ENCODE results near the gene JPH3. TPM values are rescaled to one million over a fixed set of nuclear protein-coding genes. Genes with fewer than 3 reads are reported as not detected.

Gene JPH3
- total RNA-seq, 2 experiments from 2014 or later, result not detected

DNA sequence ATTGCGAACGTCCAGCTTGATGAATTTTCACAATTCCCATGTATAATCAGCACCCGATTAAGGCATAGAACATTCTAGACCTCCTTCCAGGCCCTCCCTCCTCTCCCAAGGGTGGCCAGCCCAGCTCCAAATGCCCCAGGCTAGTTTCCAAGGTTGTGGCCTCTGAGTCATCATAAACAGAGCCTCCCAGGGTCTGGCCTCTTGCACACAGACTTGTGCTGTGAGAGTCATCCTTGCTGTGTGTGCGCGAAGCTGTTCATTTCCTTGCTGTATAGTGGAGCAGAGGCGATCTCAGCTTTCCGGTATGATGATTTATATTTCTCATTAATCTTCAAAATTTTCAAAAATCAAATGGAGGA lies 20.5 kb upstream of the JPH3 start:
- no peak overlapping the region for H3K27ac Mint-ChIP-seq
- no peaks in the 10 kb centered on the region for H3K9me3 Mint-ChIP-seq
- no peak overlapping the region for H3K4me3 Mint-ChIP-seq
- DNase-seq, result no peak
- H3K27me3 Mint-ChIP-seq, result peaks cover 13% of the 10 kb centered on the region
- H3K36me3 Mint-ChIP-seq (ENCODE audit: low read depth), result no peaks in the 10 kb centered on the region
- no peaks in the 10 kb centered on the region for H3K4me1 Mint-ChIP-seq
- ChIA-PET POLR2A (no interaction called here), CTCF (interaction anchor here (0.6 to 1.0 kb wide), 3 partner anchors 10 to 55 kb away, joined by 3 read pairs; no protein-coding TSS in a partner anchor)

GRCh38 chr16:87582216-87582965 lies 19.9 kb upstream of the JPH3 start:
- no peaks in the 10 kb centered on the region for H3K9me3 Mint-ChIP-seq
- no peaks in the 10 kb centered on the region for H3K4me1 Mint-ChIP-seq
- POLR2A ChIA-PET, result no interaction called here
- no peaks in the 10 kb centered on the region for H3K36me3 Mint-ChIP-seq (ENCODE audit: low read depth)
- DNase-seq, result no peak
- H3K27ac Mint-ChIP-seq, result no peak overlapping the region
- H3K4me3 Mint-ChIP-seq, result no peak overlapping the region
- H3K27me3 Mint-ChIP-seq, result peaks cover 13% of the 10 kb centered on the region
- CTCF ChIA-PET, result interaction anchor here (0.6 to 1.0 kb wide), 2 partner anchors 10 to 14 kb away, joined by 3 read pairs; no protein-coding TSS in a partner anchor

DNA sequence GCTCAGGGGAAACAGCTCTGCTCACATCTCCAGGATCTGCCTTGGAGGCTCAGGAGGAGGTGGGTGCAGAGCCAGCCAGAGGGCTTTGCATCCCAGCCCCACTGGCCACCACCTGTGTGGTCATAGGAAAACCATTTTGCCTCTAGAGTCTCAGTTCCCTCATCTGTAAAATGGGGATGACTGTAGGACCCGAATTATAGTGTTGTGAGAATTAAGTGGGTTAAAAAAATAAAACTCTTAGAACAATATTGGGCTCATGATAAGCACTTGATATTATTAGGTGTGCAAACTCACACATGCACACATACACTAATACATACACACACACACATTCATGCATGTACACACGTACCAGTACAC lies 19.4 kb upstream of the JPH3 start:
- Mint-ChIP-seq H3K4me1 (no peaks in the 10 kb centered on the region), H3K4me3 (no peak overlapping the region), H3K36me3 (ENCODE audit: low read depth) (no peaks in the 10 kb centered on the region), H3K27ac (no peak overlapping the region), H3K9me3 (no peaks in the 10 kb centered on the region), H3K27me3 (peaks cover 13% of the 10 kb centered on the region)
- POLR2A ChIA-PET, result no interaction called here
- CTCF ChIA-PET, result no interaction called here
- DNase-seq, result no peak

DNA sequence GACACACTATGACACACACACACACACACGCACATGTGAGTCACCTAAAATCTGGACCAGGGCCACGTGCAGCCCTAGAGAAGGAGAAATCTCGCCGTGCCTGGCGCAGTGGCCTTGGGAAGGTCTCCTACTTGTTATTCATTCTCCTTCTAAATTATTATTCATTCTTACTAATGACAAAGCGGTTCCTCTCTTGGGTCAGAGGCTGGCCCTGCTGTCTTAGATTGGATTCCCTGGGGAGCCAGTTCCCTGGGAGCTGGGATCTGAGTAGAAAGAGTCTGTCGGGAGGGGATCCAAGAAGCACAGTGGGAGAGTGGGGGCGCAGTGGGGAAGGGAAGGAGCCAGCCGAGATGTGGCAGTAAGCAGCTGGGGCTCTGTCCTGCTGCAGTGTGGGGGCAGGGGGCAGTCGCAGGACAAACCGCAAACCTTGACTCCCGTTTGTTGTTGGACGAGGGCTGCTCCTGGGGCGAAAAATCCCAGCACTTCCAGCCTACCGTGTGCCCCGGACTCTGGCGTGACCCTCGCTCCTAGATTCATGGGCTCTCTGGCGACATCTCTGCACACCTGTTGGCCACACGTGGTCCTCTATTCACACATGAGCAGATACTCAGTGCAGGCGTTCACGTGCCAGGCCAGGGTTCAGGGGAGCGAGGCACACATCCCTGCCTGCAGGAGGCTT lies 18.7 kb upstream of the JPH3 start:
- Mint-ChIP-seq H3K9me3 (no peaks in the 10 kb centered on the region), H3K4me1 (no peaks in the 10 kb centered on the region), H3K27me3 (peaks cover 13% of the 10 kb centered on the region), H3K4me3 (no peak overlapping the region), H3K27ac (no peak overlapping the region), H3K36me3 (ENCODE audit: low read depth) (no peaks in the 10 kb centered on the region)
- POLR2A ChIA-PET, result no interaction called here
- CTCF ChIA-PET, result no interaction called here
- no peak for DNase-seq

DNA sequence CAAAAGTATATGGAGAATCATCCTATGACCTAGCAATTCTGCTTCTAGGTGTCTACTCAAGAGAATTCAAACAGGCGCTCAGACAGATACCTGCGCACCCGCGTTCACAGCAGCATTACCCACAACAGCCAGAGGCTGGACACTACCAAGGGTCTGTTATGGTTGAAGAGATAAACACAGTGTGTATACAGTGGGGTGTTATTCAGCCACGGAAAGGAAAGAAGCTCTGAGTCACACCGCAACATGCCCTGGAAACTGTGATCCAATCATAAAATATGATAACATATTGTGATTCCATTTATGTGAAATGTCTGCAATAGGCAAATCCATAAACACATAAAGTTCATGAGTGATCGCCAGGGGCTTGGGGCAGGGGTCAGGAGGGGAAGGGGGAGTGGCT lies 18.0 kb upstream of the JPH3 start:
- peaks cover 16% of the 10 kb centered on the region for H3K27me3 Mint-ChIP-seq
- POLR2A ChIA-PET, result no interaction called here
- no peak for DNase-seq
- H3K27ac Mint-ChIP-seq, result no peak overlapping the region
- H3K4me3 Mint-ChIP-seq, result no peak overlapping the region
- CTCF ChIA-PET, result no interaction called here
- H3K36me3 Mint-ChIP-seq (ENCODE audit: low read depth), result no peaks in the 10 kb centered on the region
- H3K9me3 Mint-ChIP-seq, result no peaks in the 10 kb centered on the region
- H3K4me1 Mint-ChIP-seq, result no peaks in the 10 kb centered on the region

DNA sequence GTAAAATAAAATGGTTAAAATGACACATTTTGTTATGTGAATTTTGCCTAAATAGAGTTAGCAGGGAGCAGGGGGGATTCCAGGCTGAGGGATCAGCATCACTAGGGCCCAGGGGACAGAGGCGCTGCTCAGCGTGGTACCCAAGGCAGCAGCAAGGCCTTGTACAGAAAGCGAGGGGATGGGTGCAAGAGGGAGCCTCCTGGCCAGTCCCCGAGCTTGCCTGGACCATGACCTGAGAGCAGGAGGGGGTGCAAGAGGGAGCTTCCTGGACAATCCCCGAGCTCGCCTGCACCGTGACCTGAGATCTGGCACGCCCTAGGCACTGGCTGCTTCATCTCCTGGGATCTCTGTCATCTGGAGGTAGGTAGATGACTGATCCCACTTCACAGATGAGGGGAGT lies 17.3 kb upstream of the JPH3 start:
- CTCF ChIA-PET, result no interaction called here

GRCh38 chr16:87585442-87586200 lies 16.7 kb upstream of the JPH3 start:
- Mint-ChIP-seq H3K27ac (no peak overlapping the region), H3K4me1 (no peaks in the 10 kb centered on the region), H3K36me3 (ENCODE audit: low read depth) (no peaks in the 10 kb centered on the region), H3K9me3 (no peaks in the 10 kb centered on the region), H3K27me3 (peaks cover 19% of the 10 kb centered on the region), H3K4me3 (no peak overlapping the region)
- ChIA-PET POLR2A (no interaction called here), CTCF (no interaction called here)
- DNase-seq, result no peak

More for the DNA sequence above, 17.3 kb upstream of the JPH3 start:
- Mint-ChIP-seq H3K4me1 (no peaks in the 10 kb centered on the region), H3K4me3 (no peak overlapping the region), H3K9me3 (no peaks in the 10 kb centered on the region), H3K36me3 (ENCODE audit: low read depth) (no peaks in the 10 kb centered on the region), H3K27me3 (peaks cover 15% of the 10 kb centered on the region), H3K27ac (no peak overlapping the region)
- POLR2A ChIA-PET, result no interaction called here
- DNase-seq, result no peak

- CTCF ChIA-PET, result no interaction called here
- peaks cover 18% of the 10 kb centered on the region for H3K27me3 Mint-ChIP-seq
- H3K4me1 Mint-ChIP-seq, result no peaks in the 10 kb centered on the region
- H3K9me3 Mint-ChIP-seq, result no peaks in the 10 kb centered on the region
- H3K27ac Mint-ChIP-seq, result no peak overlapping the region
- H3K36me3 Mint-ChIP-seq (ENCODE audit: low read depth), result no peaks in the 10 kb centered on the region
- POLR2A ChIA-PET, result no interaction called here
- no peak overlapping the region for H3K4me3 Mint-ChIP-seq
- DNase-seq, result no peak
Measured at GRCh38 chr16:87586201-87586782, 16.0 kb upstream of the JPH3 start.

- POLR2A ChIA-PET, result no interaction called here
Measured at GRCh38 chr16:87587636-87588035, 14.7 kb upstream of the JPH3 start.

DNA sequence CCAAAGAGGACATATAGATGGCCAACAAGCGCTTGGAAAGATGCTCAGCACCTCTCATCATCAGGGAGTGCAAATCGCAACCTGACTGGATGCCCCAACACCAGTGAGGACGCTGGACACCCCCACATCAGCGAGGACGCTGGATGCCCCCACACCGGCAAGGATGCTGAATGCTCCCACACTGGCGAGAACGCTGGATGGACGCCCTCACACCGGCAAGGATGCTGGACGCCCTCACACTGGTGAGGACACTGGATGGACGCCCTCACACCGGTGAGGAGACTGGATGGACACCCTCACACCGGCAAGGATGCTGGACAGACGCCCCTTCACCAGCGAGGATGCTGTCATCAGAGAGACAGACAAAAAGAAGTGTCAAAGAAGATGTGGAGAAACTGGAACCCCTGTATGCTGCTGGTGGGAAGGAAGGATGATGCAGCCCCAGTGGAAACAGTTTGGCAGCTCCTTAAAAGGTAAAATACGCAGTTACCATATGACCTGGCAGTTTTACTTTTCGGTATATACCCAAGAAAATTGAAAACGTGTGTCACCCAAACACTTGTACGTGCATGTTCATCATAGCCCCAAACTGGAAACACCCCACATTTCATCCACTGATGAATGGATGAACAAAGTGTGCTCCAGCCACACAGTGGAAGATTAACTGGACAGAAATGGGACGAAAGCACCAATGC lies 10.1 kb upstream of the JPH3 start:
- no peak for DNase-seq
- Mint-ChIP-seq H3K4me1 (no peaks in the 10 kb centered on the region), H3K36me3 (ENCODE audit: low read depth) (no peaks in the 10 kb centered on the region), H3K9me3 (no peaks in the 10 kb centered on the region), H3K27me3 (peaks cover 20% of the 10 kb centered on the region), H3K27ac (no peak overlapping the region), H3K4me3 (no peak overlapping the region)
- POLR2A ChIA-PET, result no interaction called here
- CTCF ChIA-PET, result no interaction called here

More at GRCh38 chr16:87587636-87588035, 14.7 kb upstream of the JPH3 start:
- Mint-ChIP-seq H3K9me3 (no peaks in the 10 kb centered on the region), H3K27ac (no peak overlapping the region), H3K27me3 (peaks cover 18% of the 10 kb centered on the region), H3K36me3 (ENCODE audit: low read depth) (no peaks in the 10 kb centered on the region), H3K4me3 (no peak overlapping the region), H3K4me1 (no peaks in the 10 kb centered on the region)
- DNase-seq, result no peak
- CTCF ChIA-PET, result interaction anchor here (0.8 kb wide), 1 partner anchor 48 kb away, joined by 5 read pairs; no protein-coding TSS in a partner anchor

GRCh38 chr16:87593710-87594258 lies 8.5 kb upstream of the JPH3 start:
- DNase-seq, result no peak
- Mint-ChIP-seq H3K4me1 (no peaks in the 10 kb centered on the region), H3K27me3 (peaks cover 20% of the 10 kb centered on the region), H3K27ac (no peak overlapping the region), H3K9me3 (no peaks in the 10 kb centered on the region), H3K4me3 (no peak overlapping the region), H3K36me3 (ENCODE audit: low read depth) (no peaks in the 10 kb centered on the region)
- CTCF ChIA-PET, result no interaction called here
- POLR2A ChIA-PET, result no interaction called here

DNA sequence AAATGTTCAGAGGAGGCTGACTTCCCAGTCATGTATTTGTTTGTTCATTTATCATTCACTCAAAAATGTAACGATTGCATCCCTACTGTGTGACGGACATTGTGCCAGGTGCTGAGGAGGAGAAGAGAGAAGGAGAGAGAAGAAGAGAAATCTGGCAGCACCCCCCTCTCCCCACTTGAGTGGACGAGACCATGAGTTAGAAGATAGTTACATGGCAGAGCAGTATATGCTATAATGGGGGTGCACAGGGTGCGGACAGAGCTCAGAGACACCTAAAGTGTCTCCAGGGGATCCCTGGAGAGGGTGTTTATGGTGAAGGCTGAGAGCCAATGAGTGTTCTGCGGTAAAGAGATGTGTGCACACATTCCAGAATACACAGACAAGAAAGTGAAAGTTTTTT lies 6.6 kb upstream of the JPH3 start:
- DNase-seq, result no peak
- POLR2A ChIA-PET, result no interaction called here
- H3K9me3 Mint-ChIP-seq, result no peaks in the 10 kb centered on the region
- H3K27ac Mint-ChIP-seq, result no peak overlapping the region
- H3K36me3 Mint-ChIP-seq (ENCODE audit: low read depth), result no peaks in the 10 kb centered on the region
- H3K27me3 Mint-ChIP-seq, result peaks cover 28% of the 10 kb centered on the region
- peaks cover 1% of the 10 kb centered on the region for H3K4me1 Mint-ChIP-seq
- H3K4me3 Mint-ChIP-seq, result no peak overlapping the region
- CTCF ChIA-PET, result no interaction called here

Data from activated CD4-positive, alpha-beta memory T cell treated with anti-CD3 and anti-CD28 coated beads, Interleukin-2, amount 10 ng/mL, durations not matched to agents 7 days and 5 days (primary cell).